ENCODE measurements around the gene DMD.

The DMD gene

DNA sequence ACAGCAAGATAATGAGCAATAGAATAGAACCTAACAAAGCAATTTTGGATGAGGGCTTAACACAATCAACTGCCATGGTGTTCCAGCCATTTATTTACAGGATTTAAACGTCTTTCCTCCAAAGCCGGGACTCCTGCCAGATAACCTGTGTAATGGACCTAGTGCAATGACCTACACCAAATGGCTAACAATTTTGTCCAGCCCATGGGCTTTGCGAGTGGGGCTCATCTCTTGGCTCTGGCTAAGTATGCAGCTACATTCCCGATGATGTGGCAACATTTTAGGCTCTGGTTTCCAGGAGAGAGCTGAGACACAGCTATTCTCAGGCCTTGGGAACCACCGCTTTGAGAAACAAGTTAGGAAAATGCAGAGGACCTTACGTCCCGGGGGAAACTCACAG, 1317.2 kb downstream of the DMD start:
- DNase-seq (ENCODE audit: low read depth in 2 of 2, low spot score in 1 of 2), result no peak

DNA sequence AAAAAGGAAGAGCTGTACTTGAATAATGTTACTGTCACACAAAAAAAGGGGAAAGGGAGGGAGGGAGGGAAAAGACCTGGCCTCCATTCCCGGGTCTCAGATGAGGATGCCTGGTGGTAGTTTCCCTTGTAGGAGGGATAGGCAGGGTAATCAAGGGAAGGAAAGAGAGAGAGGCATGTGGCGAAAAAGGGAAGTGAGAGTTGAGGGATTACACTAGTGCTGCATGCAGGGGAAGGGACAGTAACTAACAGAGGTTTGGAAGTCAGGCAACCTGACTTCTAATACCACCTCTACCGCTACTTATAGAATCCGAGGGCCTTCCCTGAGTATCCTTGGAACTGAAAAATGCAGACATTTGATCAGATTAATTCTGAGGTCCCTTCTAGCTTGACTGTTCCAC, 1317.8 kb downstream of the DMD start:
- no peak for DNase-seq (ENCODE audit: low read depth in 2 of 2, low spot score in 1 of 2)

DNA sequence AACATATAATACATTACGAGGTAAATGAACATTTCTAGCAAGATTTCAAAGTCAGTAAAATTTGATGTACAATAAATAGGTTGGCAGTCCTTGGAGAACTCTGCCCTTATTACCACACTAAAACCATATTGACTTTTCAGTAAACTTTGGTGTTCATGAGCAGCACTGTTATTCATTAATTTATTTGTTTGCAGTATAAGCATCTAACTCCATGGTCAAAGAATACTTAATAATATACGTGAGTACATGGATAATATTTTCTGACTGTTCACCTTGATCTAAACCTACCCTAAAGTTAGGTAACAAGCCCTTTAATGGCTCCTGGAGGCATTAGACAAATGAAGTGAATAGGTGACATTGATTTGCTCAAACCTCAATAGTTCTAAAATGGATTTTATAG, 1322.3 kb downstream of the DMD start:
- no peak for DNase-seq (ENCODE audit: low read depth in 2 of 2, low spot score in 1 of 2)

DNA sequence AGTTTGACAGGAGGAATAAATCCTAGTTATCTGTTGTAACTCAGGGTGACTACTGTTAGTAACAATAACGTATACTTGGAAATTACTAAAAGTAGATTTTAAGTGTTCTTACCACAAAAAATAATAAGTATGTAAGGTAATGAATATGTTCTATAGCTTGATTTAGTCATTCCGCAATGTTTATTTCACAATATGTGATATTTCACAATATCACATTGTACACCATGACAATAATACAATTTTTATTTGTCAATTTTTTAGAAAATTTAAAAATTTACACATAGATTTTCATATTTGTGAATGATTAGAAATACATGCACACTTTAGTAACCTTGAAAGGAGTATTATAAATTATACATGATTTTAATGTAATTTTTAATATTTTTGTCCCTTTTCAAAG, 1326.8 kb downstream of the DMD start:
- DNase-seq (ENCODE audit: low read depth in 2 of 2, low spot score in 1 of 2), result no peak

DNA sequence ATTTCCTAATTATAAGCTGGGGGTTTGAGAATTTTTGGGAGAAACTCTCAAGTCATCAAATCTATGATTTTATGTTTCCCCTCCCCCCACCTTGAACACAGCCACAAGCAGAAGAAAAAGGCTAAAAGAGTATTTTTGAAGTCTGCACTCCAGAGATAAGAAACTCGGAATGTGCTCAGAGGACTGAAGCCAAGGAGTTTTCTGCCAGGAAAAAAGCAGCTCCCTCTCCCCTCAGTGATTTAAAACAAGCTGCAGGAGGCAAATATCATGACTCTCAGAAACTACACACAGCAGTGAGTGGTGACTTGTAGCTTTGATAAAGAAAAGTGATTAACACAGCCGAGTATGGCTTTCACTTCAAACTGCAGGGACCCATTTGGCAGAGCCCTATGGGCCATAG, 1339.3 kb downstream of the DMD start:
- DNase-seq (ENCODE audit: low read depth in 2 of 2, low spot score in 1 of 2), result no peak

DNA sequence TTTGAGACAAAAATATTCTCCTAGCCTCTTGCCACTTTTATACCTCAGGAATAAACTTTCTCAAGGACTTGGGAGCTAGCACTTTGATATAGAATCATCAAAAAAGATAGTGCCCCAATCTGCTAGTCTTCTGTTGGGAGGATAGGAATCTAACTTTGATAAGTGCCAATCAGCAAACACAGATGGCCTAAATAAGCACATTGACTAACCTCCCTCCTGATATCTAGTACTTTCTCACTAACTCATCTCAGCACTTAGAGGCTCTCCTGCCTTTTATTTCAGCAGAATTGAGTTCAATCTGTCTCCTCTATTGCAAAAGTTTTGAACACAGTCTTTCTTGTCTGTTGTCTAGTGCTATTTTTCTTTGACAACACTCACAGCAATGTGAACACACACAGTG, 1341.1 kb downstream of the DMD start:
- DNase-seq (ENCODE audit: low read depth in 2 of 2, low spot score in 1 of 2), result no peak

DNA sequence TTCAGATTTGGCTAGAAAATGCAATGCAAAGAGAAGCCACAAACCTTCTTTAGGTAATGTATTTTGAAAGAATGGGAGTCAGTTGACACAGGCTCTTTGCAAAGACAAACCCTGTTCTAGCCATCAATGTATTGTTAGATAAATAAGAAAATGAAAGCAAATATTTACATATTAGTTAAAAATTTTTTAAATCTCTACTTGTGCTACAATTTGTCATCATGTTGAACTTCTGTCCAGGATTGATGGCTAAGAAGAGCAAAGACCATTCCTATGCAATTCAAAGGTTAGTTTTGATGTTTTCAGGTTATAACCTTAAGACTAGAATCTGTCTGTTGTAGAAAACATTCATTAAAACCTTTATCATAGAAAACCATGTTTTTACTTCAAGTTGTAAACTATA, 1350.7 kb downstream of the DMD start:
- no peak for DNase-seq (ENCODE audit: low read depth in 2 of 2, low spot score in 1 of 2)

DNA sequence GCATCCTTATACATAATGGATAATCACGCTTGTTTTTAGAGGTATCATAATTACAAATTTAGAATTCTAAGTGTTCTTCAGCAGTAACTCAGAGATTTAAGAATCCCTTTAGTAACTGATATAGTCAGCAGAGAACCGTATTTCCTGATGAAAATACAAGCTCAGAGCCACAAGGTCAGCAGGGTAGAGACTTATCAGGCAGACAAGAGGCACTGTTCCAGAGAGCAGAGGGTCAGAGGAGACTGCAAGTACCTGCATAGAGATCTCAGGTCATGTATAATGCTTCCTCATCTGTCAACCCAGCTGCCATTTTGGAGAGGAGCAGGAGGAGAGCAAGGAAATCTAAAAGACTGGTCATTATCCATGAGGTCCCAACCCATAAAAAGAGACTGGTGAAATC, 1352.4 kb downstream of the DMD start:
- no peak for DNase-seq (ENCODE audit: low read depth in 2 of 2, low spot score in 1 of 2)

DNA sequence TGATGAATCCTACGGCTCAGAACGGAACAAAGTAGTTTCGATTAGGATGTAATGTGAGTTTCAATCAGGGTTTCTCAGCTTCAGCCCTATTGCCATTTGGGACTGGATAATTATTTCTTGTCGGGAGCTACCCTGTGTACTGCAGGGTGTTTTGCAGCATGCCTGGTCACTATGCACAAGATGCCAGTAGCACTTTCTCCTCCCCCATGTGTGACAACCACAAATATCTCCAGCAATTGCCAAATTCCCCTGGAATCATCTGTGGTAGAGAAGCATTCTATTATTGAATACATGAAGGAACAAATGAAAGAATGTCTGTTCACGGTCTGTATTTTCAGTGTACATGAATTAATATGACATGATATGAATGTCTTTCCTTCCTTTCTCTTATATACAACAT, 1356.6 kb downstream of the DMD start:
- no peak for DNase-seq (ENCODE audit: low read depth in 2 of 2, low spot score in 1 of 2)

DNA sequence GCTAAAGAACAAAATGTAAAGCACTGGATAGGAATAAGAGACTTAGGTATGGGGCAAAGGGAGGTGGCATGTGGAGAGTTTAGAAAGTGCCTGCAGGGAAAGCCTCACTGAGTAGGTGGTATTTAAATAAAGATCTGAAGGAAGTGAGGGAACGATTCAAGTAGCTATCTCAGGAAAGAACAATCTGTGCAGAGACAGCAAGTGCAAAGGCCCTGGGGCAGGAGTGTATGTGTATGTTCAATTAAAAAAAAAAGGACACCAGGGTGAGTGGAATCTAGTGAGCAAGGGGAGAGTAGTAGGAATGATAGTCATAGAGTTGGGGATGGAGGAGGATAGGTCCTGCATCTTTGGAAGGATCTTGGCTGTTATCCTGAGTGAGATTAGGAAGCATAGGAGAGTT, 1359.6 kb downstream of the DMD start:
- DNase-seq (ENCODE audit: low read depth in 2 of 2, low spot score in 1 of 2), result no peak

DNA sequence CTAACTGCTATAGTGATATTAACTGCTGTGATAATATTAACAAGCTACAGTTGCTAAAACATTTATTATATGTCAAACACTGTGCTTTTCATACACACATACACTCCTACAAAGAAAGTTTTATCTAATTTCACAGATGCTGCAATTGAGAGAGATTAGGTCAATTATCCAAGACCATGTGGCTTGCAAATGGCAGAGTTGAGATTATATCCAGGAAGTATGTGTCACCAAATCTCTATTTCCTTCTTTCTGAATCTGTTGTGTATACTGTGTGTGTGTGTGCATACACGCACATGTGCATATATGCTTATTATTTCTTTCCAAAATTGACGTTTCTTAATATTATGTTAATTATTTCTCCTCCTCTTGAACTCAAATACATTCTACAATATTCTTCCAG, 1363.6 kb downstream of the DMD start:
- no peak for DNase-seq (ENCODE audit: low read depth in 2 of 2, low spot score in 1 of 2)

DNA sequence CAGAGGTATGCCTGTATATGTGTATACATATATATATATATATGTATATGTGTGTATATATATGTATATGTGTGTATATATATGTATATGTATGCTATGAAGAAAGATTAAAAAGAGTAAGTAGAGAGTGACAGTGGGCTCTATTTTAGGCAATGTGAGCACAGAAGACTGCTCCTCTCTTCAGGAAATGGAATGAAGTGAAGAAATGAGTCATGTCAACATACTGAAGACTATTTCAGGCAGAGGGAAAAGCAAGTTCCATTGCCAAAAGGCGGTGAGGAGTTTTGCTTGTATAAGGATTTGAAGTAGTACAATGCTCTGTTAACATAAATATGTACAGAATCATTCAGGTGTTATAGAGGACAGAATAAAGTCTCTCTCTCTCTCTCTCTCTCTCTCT, 1366.3 kb downstream of the DMD start:
- no peak for DNase-seq (ENCODE audit: low read depth in 2 of 2, low spot score in 1 of 2)

DNA sequence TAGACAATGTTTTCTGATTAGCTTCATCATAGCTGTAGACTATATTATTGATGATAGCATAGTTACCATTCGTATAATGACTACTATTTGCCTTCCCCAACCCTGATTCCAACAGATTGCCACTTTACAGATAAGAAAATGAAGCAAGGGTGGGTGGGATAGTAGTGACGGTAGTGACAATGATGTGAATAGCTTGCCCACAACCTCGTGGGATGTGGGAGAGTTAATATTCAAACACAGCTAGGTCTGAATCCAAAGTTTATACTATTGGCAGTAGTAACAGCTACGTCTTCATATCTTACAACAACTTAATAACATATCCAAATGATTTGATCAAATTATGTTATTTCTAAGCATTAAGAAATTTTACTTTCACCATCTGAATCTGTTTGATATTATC, 1372.7 kb downstream of the DMD start:
- DNase-seq (ENCODE audit: low read depth in 2 of 2, low spot score in 1 of 2), result no peak

DNA sequence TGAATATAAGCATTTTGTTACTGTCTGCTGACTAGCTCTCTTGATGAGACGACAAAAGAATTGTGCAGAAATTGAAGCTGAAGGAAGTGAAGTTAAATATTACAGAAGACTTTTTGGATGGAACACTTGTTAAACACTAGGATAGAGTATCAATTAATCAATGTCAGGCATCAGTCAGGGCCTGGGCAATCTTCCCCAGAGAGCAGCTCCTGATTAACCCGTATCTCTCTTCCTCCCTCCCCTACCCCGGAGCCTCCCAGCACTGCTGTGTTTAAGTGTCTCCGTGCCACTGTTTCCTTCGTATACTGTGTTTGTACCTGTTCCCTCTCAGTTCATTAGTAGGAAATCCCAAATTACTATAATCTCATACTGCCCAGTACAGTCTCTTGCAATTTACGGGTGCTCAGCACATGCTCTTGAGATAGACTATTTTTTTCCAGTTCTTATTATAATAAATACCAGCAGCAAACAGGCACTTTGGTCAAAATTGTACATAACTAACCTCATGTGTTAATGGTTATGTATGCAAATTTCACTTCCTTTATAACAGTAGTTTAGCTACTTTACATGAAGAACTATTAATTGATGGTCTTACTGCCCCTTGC, 1373.8 kb downstream of the DMD start:
- DNase-seq (ENCODE audit: low read depth in 2 of 2, low spot score in 1 of 2), result no peak

DNA sequence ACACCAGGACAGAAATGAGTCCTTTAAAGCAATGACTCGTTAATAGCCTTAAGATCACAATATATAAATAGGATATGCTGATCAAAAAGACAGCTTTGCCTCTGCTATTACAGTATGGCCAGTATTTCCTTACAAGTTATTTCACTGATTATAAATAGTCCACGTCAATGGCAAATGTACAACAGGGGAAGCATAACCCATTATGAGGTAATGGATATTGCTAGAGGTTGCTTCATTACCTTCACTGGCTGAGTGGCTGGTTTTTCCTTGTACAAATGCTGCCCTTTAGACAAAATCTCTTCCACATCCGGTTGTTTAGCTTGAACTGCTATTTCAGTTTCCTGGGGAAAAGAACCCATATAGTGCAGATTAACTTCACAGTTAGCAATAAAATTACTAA, 1374.9 kb downstream of the DMD start:
- no peak for DNase-seq (ENCODE audit: low read depth in 2 of 2, low spot score in 1 of 2)

DNA sequence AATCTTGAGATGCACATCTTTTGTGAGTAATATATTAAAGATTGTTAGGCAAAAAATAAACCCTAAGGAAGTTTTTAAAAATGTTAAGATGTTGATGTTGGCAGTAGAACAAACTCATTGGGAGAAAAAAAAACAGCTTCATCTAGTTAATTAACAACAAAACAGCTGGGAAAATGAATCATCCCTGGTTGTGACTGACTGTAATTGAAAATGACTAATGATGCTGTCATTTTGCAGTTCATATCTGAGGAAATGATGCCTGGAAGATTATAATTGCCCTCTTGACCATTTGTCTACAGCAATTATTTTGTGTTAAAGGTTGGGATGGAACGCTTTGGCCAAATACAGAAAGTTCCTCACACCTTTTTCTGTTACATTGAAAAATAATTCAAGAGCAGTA, 1379.1 kb downstream of the DMD start:
- DNase-seq (ENCODE audit: low read depth in 2 of 2, low spot score in 1 of 2), result no peak

DNA sequence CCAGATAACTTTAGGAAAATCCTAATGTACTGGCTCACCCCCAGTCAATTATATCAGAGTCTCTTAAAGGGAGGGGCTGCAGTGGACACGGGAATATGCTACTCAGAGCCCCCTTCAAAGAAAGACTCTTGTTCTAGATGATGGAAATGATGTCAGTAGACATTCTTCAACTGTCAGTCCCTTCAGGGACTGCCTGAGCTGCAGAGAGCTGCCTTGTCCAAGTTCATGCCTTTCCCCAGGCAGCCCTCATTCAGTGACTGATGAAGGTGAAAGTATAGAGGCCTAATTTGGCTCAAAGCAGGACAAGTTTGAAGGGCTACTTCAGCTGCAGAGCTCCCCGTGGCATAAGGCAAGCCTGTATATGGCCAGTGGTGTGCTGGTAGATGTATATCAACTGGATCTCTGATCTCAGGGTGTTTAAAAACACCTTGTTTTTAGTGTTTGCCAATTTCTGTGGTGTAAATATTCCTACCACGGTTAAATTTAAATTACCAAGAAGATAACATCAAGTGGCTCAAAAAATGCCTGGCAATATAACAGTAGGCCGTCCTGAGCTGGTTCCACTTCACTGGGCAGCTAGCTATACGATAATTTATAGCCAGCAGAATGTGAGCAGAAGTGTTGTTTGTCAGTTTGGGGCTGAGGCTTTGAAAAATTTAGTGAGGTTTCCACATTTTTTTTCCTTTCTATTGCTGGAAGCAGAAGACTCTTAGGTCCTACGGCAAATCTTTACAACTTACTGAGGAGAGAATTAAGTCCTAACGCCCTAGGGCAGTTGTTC, 1390.7 kb downstream of the DMD start:
- no peak for DNase-seq (ENCODE audit: low read depth in 2 of 2, low spot score in 1 of 2)

DNA sequence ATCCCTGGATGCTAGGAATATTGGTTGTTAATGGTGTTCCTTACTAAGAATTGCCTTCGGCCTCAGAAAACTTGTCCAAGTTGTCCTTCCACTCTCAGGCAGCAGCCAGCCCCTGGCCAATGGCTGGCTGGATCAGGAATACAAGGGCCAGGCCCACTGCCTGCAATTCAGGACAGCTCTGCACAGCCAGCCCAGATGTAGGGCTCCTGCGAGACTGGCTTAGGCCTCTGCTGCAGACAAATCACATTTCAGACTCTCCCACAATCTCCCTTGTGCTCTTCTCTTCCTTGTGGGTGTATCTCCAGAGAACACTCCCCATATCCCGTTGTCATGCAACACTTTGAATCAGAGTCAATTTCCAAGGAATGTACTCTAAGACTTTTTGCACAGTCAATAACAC, 1391.9 kb downstream of the DMD start:
- DNase-seq (ENCODE audit: low read depth in 2 of 2, low spot score in 1 of 2), result no peak

DNA sequence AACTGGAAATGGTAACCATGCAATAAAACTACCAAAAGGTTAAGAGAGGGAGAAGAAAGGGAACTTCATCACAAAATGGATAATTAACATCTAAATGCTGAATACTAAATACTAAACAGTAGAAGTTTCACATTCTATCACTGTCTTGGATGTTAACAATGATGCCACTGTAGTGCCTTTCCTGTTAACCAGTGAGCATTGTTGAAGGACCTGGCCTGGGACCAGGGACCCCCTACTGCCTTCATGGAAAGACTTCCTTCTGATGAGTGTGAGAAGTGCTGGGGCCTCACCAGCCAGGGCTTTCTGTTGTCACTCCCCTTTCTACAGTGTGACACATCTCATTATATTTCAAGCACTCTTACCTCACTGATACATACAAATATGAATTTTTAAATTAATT, 1400.2 kb downstream of the DMD start:
- no peak for DNase-seq (ENCODE audit: low read depth in 2 of 2, low spot score in 1 of 2)

DNA sequence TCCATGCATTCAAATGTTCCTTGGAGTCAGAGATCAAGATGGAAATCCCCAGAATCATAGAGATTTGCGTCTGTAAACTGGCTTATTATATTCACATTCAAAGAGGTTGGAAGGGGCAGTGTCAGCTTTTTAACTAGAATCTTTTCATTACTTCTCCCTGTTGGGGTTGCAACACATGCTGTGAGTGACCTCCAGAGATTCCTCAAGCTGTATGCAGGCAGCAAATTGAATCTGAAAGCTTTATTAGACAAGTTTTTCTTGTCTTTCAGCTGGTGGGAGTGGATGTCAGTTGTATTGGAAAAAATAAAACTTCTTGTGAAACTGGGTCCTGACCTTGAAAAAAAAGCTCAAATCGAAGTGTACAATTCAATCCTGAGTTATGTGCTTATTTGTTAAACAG, 1403.0 kb downstream of the DMD start:
- DNase-seq (ENCODE audit: low read depth in 2 of 2, low spot score in 1 of 2), result no peak

DNA sequence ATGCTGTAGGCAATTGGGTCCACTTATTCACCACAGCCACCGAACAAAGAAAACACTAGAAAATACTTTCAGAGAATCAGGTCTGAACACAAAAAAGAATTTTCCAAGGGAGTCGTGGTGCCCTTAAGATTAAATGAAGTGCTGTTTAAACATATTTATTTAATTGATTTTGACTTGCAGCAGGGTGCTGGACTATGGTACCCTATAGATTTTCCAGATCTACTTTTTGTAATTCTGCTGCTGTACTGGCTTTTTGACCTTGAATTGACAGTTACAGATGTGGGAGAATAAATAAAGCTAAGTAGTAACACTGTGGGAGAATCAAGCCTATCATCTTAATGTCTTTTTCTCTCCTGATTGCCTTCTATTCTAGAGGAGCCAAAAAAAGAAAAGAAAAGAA, 1404.2 kb downstream of the DMD start:
- no peak for DNase-seq (ENCODE audit: low read depth in 2 of 2, low spot score in 1 of 2)

DNA sequence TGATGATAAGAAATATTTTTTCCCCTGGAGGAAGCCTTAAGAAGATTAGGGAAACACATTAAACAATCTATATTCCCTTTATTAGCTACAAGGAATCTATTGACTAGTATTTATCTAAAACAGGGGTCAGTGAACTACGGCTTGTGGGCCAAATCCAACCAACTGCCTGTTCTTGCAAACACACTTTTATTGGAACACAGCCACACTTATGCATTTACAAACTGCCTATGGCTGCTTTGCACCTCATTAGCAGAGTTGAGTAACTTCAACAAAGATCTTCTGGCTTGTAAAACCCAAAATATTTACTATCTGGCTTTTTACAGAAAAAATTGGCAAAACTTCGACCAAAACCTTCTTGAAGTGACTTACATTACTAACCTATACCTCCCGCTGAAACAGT, 1405.6 kb downstream of the DMD start:
- no peak for DNase-seq (ENCODE audit: low read depth in 2 of 2, low spot score in 1 of 2)

DNA sequence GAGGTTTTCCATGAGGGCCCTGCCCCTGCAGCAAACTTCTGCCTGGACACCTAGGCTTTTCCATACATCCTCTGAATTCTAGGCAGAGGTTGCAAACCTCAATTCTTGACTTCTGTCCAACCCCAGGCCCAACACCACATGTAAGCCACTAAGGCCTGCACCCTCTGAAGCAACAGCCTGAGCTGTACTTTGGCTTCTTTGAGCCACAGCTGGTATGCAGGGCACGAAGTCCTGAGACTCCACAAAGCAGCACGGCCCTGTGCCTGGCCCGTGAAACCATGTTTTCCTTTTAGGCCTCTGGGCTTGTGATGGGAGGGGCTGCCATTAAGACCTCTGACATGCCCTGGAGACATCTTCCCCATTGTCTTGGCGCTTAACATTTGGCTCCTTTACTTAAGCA, 1411.1 kb downstream of the DMD start:
- no peak for DNase-seq (ENCODE audit: low read depth in 2 of 2, low spot score in 1 of 2)

Data from stimulated activated CD8-positive, alpha-beta memory T cell treated with anti-CD3 and anti-CD28 coated beads, Interleukin-4, amount 100 ng/mL, for 4 hours (primary cell).